ENCODE measurements around the gene CRYBG2.
"Not testable (repeated sequence)": the region's sequence is repeated elsewhere in the genome, so short reads cannot be mapped to it uniquely, and the experiment has no call there.

CRYBG2 gene

DNA sequence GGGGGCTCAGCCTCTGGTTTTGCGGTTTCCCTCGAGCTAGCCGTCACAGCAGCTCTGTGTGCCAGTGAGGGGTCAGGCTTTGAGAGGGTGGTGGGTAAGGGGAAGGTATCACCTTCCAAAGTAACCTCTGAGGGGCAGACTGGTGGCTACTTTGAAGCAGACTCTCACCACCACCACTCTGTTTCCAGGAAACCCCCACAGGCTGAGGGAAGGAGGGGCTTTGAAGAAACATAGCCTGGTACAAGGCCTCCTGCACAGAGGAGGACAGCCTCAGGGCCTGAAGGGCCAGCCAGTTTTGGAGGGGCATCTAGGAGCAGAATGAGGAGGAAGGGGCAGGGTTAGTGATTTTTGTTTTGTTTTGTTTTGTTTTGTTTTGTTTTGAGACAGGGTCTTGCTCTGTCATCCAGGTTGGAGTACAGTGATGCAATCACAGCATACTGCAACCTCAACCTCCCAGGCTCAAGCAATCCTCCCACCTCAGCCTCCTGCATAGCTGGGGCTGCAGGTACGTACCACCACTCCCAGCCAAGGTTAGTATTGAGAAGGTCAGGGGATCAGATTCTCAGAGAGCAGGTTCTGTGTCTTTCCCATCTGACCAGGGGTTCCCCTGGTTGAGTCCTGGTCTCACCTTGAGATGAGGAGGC is 35.8 kb upstream of the CRYBG2 start:
- H2AFZ ChIP-seq (ENCODE audit: low read length), result no peak overlapping the region
- H3K4me2 ChIP-seq (ENCODE audit: low read depth, low read length), result no peak overlapping the region
- no peaks in the 10 kb centered on the region for H3K4me1 ChIP-seq (ENCODE audit: low read length)
- no peak overlapping the region for H3K9ac ChIP-seq (ENCODE audit: low read length)
- 0 out of 2 replicates have a peak, but pooled peaks cover under 1% of the 10 kb centered on the region for H3K27me3 ChIP-seq (replicated peaks; ENCODE audit: insufficient read depth, low read length)
- no peak for DNase-seq
- no peak overlapping the region for H3K27ac ChIP-seq (ENCODE audit: low read length)
- no peaks in the 10 kb centered on the region for H3K9me2 ChIP-seq (replicated peaks; ENCODE audit: insufficient read depth, low read length)
- no peaks in the 10 kb centered on the region for H4K20me1 ChIP-seq (ENCODE audit: insufficient read depth, low read length)
- H3K79me2 ChIP-seq (ENCODE audit: low read length), result no peaks in the 10 kb centered on the region
- TF ChIP-seq, protein P1, sequence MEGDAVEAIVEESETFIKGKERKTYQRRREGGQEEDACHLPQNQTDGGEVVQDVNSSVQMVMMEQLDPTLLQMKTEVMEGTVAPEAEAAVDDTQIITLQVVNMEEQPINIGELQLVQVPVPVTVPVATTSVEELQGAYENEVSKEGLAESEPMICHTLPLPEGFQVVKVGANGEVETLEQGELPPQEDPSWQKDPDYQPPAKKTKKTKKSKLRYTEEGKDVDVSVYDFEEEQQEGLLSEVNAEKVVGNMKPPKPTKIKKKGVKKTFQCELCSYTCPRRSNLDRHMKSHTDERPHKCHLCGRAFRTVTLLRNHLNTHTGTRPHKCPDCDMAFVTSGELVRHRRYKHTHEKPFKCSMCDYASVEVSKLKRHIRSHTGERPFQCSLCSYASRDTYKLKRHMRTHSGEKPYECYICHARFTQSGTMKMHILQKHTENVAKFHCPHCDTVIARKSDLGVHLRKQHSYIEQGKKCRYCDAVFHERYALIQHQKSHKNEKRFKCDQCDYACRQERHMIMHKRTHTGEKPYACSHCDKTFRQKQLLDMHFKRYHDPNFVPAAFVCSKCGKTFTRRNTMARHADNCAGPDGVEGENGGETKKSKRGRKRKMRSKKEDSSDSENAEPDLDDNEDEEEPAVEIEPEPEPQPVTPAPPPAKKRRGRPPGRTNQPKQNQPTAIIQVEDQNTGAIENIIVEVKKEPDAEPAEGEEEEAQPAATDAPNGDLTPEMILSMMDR (IDR thresholded peaks at IDR 0.05; ENCODE audit: low read length), result no peak
- TF ChIP-seq EZH2phosphoT487 (IDR thresholded peaks at IDR 0.05; ENCODE audit: low read length), result no peak
- no peaks in the 10 kb centered on the region for H3K9me3 ChIP-seq (replicated peaks; ENCODE audit: insufficient read depth, low read length)
- H3F3A ChIP-seq (ENCODE audit: insufficient read depth, low read length), result no peaks in the 10 kb centered on the region
- H3K36me3 ChIP-seq (replicated peaks; ENCODE audit: insufficient read depth, low read length), result no peaks in the 10 kb centered on the region
- H3K4me3 ChIP-seq (ENCODE audit: low read length), result no peak overlapping the region

GRCh38 chr1:26388791-26389445 is 35.0 kb upstream of the CRYBG2 start:
- no peak overlapping the region for H2AFZ ChIP-seq (ENCODE audit: low read length)
- TF ChIP-seq, protein P1 (IDR thresholded peaks at IDR 0.05; ENCODE audit: low read length), result no peak
- TF ChIP-seq EZH2phosphoT487 (IDR thresholded peaks at IDR 0.05; ENCODE audit: low read length), result no peak
- no peak for TF ChIP-seq EZH2 (optimal IDR thresholded peaks at IDR 0.05; ENCODE audit: low read depth, low read length)
- H3K27ac ChIP-seq (ENCODE audit: low read length), result no peak overlapping the region
- no peaks in the 10 kb centered on the region for H3K9me3 ChIP-seq (replicated peaks; ENCODE audit: insufficient read depth, low read length)
- no peaks in the 10 kb centered on the region for H3K79me2 ChIP-seq (ENCODE audit: low read length)
- H3K4me2 ChIP-seq (ENCODE audit: low read depth, low read length), result no peak overlapping the region
- H4K20me1 ChIP-seq (ENCODE audit: insufficient read depth, low read length), result no peaks in the 10 kb centered on the region
- DNase-seq, result no peak
- no peaks in the 10 kb centered on the region for H3F3A ChIP-seq (ENCODE audit: insufficient read depth, low read length)
- H3K36me3 ChIP-seq (replicated peaks; ENCODE audit: insufficient read depth, low read length), result no peaks in the 10 kb centered on the region
- no peaks in the 10 kb centered on the region for H3K27me3 ChIP-seq (replicated peaks; ENCODE audit: insufficient read depth, low read length)
- no peak overlapping the region for H3K9ac ChIP-seq (ENCODE audit: low read length)
- H3K4me1 ChIP-seq (ENCODE audit: low read length), result no peaks in the 10 kb centered on the region
- H3K9me2 ChIP-seq (replicated peaks; ENCODE audit: insufficient read depth, low read length), result no peaks in the 10 kb centered on the region
- no peak overlapping the region for H3K4me3 ChIP-seq (ENCODE audit: low read length)

DNA sequence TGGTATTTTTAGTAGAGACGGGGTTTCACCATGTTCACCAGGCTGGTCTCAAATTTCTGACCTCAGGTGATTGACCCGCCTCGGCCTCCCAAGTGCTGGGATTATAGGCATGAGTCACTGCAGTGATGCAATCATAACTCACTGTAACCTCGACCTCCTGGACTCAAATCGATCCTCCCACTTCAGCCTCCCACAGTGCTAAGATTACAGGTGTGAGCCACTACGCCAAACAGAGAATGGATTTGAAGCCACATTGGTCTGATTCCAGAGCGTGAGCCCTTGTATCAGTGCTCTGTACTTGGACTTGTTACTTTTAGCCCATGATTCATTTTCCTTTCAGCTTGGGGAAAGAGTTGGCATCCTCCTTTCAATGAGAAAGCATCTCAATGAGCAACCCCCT is 33.5 kb upstream of the CRYBG2 start:
- Histone ChIP-seq H2AFZ (ENCODE audit: low read length) (no peak overlapping the region), H3K36me3 (replicated peaks; ENCODE audit: insufficient read depth, low read length) (no peaks in the 10 kb centered on the region), H3K4me3 (ENCODE audit: low read length) (no peak overlapping the region), H3F3A (ENCODE audit: insufficient read depth, low read length) (no peaks in the 10 kb centered on the region), H3K4me2 (ENCODE audit: low read depth, low read length) (no peak overlapping the region), H3K9me3 (replicated peaks; ENCODE audit: insufficient read depth, low read length) (no peaks in the 10 kb centered on the region), H3K27me3 (replicated peaks; ENCODE audit: insufficient read depth, low read length) (no peaks in the 10 kb centered on the region), H4K20me1 (ENCODE audit: insufficient read depth, low read length) (no peaks in the 10 kb centered on the region), H3K9me2 (replicated peaks; ENCODE audit: insufficient read depth, low read length) (no peaks in the 10 kb centered on the region), H3K9ac (ENCODE audit: low read length) (no peak overlapping the region), H3K27ac (ENCODE audit: low read length) (no peak overlapping the region), H3K4me1 (ENCODE audit: low read length) (no peaks in the 10 kb centered on the region), H3K79me2 (ENCODE audit: low read length) (no peaks in the 10 kb centered on the region)
- TF ChIP-seq EZH2phosphoT487 (IDR thresholded peaks at IDR 0.05; ENCODE audit: low read length), result no peak
- no peak for DNase-seq

DNA sequence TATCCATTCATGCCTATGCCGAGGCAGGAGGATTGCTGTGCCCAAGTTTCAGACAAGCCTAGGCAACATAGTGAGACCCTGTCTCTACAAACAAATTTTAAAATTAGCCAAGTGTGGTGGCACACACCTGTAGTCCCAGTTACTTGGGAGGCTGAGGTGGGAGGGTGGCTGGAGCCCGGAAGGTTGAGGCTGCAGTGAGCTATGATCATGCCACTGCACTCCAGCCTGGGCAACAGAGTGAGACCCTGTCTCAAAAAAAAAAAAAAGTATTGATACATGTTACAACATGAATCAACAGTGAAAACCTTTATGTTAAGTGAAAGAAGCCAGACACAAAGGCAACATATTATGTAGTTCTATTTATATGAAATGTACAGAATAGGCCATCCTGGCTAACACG is 31.1 kb upstream of the CRYBG2 start:
- not testable (repeated sequence) for H3F3A ChIP-seq (ENCODE audit: insufficient read depth, low read length); H3K4me2 ChIP-seq (ENCODE audit: low read depth, low read length); H3K9me2 ChIP-seq (replicated peaks; ENCODE audit: insufficient read depth, low read length); H3K36me3 ChIP-seq (replicated peaks; ENCODE audit: insufficient read depth, low read length); H2AFZ ChIP-seq (ENCODE audit: low read length); H3K9me3 ChIP-seq (replicated peaks; ENCODE audit: insufficient read depth, low read length); H3K79me2 ChIP-seq (ENCODE audit: low read length); DNase-seq; H3K4me1 ChIP-seq (ENCODE audit: low read length); H3K27ac ChIP-seq (ENCODE audit: low read length); H3K27me3 ChIP-seq (replicated peaks; ENCODE audit: insufficient read depth, low read length); H4K20me1 ChIP-seq (ENCODE audit: insufficient read depth, low read length); H3K9ac ChIP-seq (ENCODE audit: low read length); H3K4me3 ChIP-seq (ENCODE audit: low read length)
